ENCODE measurements around the gene ADGRB2.
A peak's percentile ranks its signal among the peaks of the same experiment; 100 is the strongest.

Gene ADGRB2

DNA sequence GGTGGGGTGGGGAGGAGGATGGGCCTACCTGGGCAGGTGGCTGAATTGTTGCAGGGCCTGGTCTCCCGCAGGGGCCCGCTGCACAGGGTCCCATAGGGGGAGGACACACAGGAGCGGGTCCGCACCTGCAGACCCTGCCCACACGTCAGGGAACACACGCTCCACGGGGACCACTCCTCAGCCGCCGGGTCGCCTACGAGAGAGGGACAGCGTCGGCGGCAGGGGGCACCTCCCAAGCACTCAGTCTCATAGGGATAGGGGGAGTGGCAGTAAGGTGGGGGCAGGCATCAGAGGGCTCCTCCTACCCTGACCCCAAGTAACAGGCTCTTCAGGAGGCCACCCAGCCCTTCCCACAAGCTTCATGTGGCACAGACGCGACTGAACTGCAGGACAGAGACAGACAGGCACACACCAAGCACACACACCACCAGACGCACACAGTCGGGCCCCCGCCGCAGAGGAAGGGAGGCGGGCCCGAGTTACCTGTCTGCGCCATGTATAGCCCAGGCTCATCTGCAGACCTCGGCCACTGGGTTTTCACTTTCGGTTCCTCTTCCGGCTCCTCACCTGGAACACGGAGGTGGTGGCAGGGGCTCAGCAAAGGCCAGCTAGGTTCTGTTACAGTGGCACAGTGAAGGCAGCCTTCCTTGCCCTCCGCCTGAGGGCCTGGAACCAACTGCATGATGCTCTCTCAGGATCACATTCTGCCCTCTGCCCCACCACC, 19.8 kb downstream of the ADGRB2 start:
- Histone ChIP-seq H3K4me1 (ENCODE audit: control insufficient read depth, insufficient read depth, low read length) (no peaks in the 10 kb centered on the region; the same call in 1 of the 2 replicates), H3K4me3 (ENCODE audit: low read depth, low read length) (no peak overlapping the region), H3K27ac (ENCODE audit: extremely low read depth, low read depth, low read length) (no peak overlapping the region), H3K9me3 (ENCODE audit: control insufficient read depth, insufficient read depth, low read depth, low read length) (no peaks in the 10 kb centered on the region), H3K36me3 (ENCODE audit: control insufficient read depth in 2 of 2, insufficient read depth in 1 of 2, low read length in 2 of 2) (peaks cover 0 to 30% of the 10 kb centered on the region in 2 experiments; a peak in 1 of 3 replicates)
- ChIA-PET CTCF (interaction anchor here (0.6 to 4.0 kb wide), 15 partner anchors 8 to 318 kb away, joined by 3 to 71 read pairs (median 5); partner anchors contain the start of gene PEF1), POLR2A (no interaction called here)
- TF ChIP-seq GLIS2 (tag by site-specific recombination; IDR thresholded peaks at IDR 0.05) (0 out of 2 replicates have a peak, but pooled peaks have one; percentile 24), ZNF169 (tag by site-specific recombination; IDR thresholded peaks at IDR 0.05) (no peak), ZNF155 (tag by site-specific recombination; IDR thresholded peaks at IDR 0.05) (no peak), ZEB2 (tag by site-specific recombination; IDR thresholded peaks at IDR 0.05) (no peak), YY1 (tag by site-specific recombination; IDR thresholded peaks at IDR 0.05) (no peak), ZNF311 (tag by site-specific recombination; IDR thresholded peaks at IDR 0.05; ENCODE audit: borderline replicate concordance) (no peak), ZNF670 (tag by site-specific recombination; IDR thresholded peaks at IDR 0.05; ENCODE audit: low read depth) (no peak), ZNF394 (tag by site-specific recombination; IDR thresholded peaks at IDR 0.05; ENCODE audit: borderline replicate concordance) (no peak), EGR2 (tag by site-specific recombination; IDR thresholded peaks at IDR 0.05; ENCODE audit: low read depth) (0 out of 2 replicates have a peak, but pooled peaks have one; percentile 40), ZSCAN23 (tag by site-specific recombination; IDR thresholded peaks at IDR 0.05) (no peak), ZNF664 (tag by site-specific recombination; IDR thresholded peaks at IDR 0.05) (no peak), ZNF16 (tag by site-specific recombination; IDR thresholded peaks at IDR 0.05; ENCODE audit: low read depth) (no peak), REST (tag by site-specific recombination; IDR thresholded peaks at IDR 0.05) (no peak), ZNF76 (tag by site-specific recombination; IDR thresholded peaks at IDR 0.05; ENCODE audit: borderline replicate concordance, low read depth) (no peak)
- TF ChIP-seq, protein P1, sequence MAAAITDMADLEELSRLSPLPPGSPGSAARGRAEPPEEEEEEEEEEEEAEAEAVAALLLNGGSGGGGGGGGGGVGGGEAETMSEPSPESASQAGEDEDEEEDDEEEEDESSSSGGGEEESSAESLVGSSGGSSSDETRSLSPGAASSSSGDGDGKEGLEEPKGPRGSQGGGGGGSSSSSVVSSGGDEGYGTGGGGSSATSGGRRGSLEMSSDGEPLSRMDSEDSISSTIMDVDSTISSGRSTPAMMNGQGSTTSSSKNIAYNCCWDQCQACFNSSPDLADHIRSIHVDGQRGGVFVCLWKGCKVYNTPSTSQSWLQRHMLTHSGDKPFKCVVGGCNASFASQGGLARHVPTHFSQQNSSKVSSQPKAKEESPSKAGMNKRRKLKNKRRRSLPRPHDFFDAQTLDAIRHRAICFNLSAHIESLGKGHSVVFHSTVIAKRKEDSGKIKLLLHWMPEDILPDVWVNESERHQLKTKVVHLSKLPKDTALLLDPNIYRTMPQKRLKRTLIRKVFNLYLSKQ (tag by site-specific recombination; IDR thresholded peaks at IDR 0.05; ENCODE audit: borderline replicate concordance): no peak
- TF ChIP-seq, protein P2, sequence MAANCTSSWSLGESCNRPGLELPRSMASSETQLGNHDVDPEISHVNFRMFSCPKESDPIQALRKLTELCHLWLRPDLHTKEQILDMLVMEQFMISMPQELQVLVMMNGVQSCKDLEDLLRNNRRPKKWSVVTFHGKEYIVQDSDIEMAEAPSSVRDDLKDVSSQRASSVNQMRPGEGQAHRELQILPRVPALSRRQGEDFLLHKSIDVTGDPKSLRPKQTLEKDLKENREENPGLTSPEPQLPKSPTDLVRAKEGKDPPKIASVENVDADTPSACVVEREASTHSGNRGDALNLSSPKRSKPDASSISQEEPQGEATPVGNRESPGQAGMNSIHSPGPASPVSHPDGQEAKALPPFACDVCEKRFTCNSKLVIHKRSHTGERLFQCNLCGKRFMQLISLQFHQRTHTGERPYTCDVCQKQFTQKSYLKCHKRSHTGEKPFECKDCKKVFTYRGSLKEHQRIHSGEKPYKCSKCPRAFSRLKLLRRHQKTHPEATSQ (tag by site-specific recombination; IDR thresholded peaks at IDR 0.05): no peak

GRCh38 chr1:31742462-31743212, 21.5 kb downstream of the ADGRB2 start:
- ChIA-PET CTCF (no interaction called here), POLR2A (no interaction called here)
- no peak overlapping the region for H3K27ac ChIP-seq (ENCODE audit: extremely low read depth, low read depth, low read length)
- H3K9me3 ChIP-seq (ENCODE audit: control insufficient read depth, insufficient read depth, low read depth, low read length): no peaks in the 10 kb centered on the region
- no peak overlapping the region for H3K4me3 ChIP-seq (ENCODE audit: low read depth, low read length)
- no peaks in the 10 kb centered on the region for H3K4me1 ChIP-seq (ENCODE audit: control insufficient read depth, insufficient read depth, low read length)
- peaks cover 0 to 47% of the 10 kb centered on the region in 2 experiments; a peak in 1 of 3 replicates for H3K36me3 ChIP-seq (ENCODE audit: control insufficient read depth in 2 of 2, insufficient read depth in 1 of 2, low read length in 2 of 2)
- TF ChIP-seq ZXDB (tag by site-specific recombination; IDR thresholded peaks at IDR 0.05) (no peak), OVOL3 (tag by site-specific recombination; IDR thresholded peaks at IDR 0.05) (no peak), ZNF10 (tag by site-specific recombination; IDR thresholded peaks at IDR 0.05) (0 out of 2 replicates have a peak, but pooled peaks have one; percentile 49)
